Esophagus muscularis mucosa (tissue), 4 donors: Measurements from ENCODE around the gene LRRTM4.
"Not testable (repeated sequence)": the region's sequence is repeated elsewhere in the genome, so short reads cannot be mapped to it uniquely, and the experiment has no call there.

ENCODE experiments used
- CTCF ChIP-seq, 3 experiments: fragments of 200-600 bp in 2 of 3; fragments of 450-650 bp in 1 of 3; sonication (generic) in 2 of 3; IDR thresholded peaks; one replicate each; pipeline ENCODE4 v1.5.1; 2017 to 2019; ENCODE audit warnings: antibody characterized with exemption in 3 of 3, mild to moderate bottlenecking in 2 of 3, moderate library complexity in 1 of 3
- EP300 ChIP-seq: sonication (generic); formaldehyde crosslinking; IDR thresholded peaks from one replicate; pipeline ENCODE4 v1.6.1; 2017; ENCODE audit warnings: antibody characterized with exemption
- POLR2A ChIP-seq: fragments of 450-650 bp; IDR thresholded peaks from one replicate; pipeline ENCODE4 v1.6.1; 2017; ENCODE audit warnings: antibody characterized with exemption, moderate library complexity, mild to moderate bottlenecking, low read depth
- POLR2AphosphoS5 ChIP-seq, 2 donors: sonication (generic); formaldehyde crosslinking; IDR thresholded peaks; one replicate each; pipeline ENCODE4 v1.6.1; 2017; ENCODE audit warnings: antibody characterized with exemption in 2 of 2

GRCh38 chr2:77175266-77175780 is 346.9 kb downstream of the LRRTM4 start:
- not testable (repeated sequence) for TF ChIP-seq POLR2AphosphoS5 (IDR thresholded peaks at IDR 0.05); CTCF (IDR thresholded peaks at IDR 0.05); POLR2A; EP300
